Measurements from ENCODE around the gene YPEL2.
"Not testable (repeated sequence)": the region's sequence is repeated elsewhere in the genome, so short reads cannot be mapped to it uniquely, and the experiment has no call there.

Gene YPEL2

DNA sequence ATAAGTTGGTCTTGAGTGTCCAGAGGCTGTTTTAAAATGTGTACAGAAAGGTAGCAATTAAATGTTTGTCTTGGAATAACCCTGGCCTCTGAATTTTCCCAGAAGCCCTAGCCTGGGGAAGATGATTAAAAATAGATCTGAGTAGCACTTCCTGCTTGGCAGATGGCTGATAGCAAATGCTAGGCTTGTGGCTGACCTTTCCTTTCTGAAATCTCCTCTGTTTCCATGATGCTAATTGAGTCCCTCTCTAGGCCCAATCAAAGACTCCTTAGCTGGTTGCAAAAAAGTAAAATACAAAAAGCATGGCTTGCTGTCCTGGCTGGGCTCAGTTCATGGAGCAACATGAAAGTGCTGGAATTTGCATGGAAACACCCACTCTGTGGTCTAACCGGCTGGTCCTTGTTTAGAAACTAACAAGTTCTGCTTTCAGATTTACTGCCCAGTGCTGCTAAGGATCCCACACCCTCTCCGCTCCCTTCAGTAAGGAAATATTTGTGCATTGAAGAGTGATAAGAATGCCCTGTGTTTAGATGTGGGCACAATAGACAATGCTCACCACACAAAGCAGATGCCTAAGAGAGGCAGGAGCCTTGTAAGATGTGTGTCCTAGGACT is 40.8 kb downstream of the YPEL2 start:
- DNase-seq (ENCODE audit: insufficient read length, low spot score): no peak
- peak; percentile 71 for FAIRE-seq

DNA sequence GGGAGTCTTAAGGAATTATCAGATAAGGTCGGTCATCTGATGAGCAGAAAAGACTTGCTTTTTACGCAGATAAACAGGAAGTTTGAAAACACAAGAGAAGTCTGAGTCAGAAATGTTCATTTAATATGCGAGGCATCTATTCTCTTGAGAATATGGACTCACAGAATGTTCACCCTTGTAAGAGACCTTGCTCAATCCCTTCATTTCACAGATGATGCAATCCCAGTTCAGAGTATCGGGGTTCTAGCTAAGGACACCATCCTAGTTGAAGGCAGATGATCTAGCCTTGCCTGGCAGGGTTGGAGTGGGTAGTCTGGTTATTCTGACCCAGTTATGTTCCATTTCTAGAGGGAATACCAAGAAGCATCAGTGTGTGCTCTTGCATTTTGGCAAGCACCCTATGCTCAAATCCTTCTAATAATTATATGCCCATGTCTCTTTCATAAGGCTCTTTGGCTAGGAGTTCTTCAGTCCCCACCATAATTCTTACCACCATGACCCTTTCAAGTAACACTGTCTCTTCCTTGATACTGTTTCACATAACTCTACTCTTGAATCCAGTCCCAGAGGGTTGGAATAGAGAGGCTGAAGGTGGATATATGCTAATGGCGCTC is 42.5 kb downstream of the YPEL2 start:
- DNase-seq (ENCODE audit: insufficient read length, low spot score): peak; percentile 39
- FAIRE-seq: no peak

DNA sequence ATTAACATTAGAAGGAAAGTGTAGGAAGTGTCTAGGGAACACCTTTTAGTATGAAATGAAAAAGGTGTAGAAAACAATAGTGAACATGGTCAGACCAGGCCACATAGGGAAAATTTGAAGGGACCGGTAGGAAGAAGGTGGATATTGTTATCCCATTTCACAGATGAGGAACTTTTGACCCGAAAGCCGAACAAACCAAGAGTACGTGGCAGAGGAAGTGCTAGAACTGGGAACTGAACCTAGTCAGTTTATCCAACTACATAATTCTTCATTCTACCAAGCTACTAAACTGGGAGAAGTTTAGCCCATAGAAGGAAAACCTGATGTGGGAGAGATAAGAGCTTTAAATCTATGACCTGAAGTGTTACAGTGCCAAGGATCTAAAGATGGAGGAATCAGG is 43.2 kb downstream of the YPEL2 start:
- FAIRE-seq (no peak), DNase-seq (ENCODE audit: insufficient read length, low spot score) (no peak)

DNA sequence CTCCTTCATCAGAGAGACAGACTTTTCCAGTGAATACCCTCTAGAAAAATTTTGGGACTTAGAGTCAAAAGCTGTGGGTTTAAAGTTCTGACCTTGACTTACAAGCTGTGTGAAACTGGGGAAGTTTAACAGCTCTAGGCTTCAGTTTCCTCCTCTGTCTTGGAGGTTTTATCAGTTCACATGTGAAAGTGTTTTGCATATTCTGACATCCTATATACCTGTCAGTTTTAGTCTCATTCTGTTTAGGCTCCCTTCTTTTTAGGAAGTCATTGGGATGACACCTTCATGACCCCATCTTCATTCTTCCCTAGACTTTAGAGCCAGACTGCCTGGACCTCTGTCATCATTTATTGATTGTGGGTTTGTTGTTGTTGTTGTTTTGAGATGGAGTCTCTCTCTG is 44.4 kb downstream of the YPEL2 start:
- FAIRE-seq: no peak

DNA sequence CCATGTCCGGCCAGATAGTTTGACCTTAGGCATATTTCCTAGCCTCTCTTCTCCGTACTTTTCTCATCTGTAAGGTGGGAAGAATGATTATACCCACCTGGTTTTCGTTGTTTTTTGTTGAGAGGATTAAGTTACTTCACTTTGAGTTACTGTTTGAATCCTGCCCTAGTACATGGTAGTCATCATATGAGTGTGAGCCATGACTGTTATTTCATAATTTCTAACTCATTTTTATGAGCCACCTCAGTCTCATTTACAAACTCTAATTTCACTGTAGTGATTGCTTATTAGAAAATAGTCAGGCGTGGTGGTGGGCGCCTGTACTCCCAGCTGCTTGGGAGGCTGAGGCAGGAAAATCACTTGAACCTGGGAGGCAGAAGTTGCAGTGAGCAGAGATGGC is 45.1 kb downstream of the YPEL2 start:
- FAIRE-seq: no peak
- no peak for DNase-seq (ENCODE audit: insufficient read length, low spot score)

More for the DNA sequence above, 44.4 kb downstream of the YPEL2 start:
- DNase-seq (ENCODE audit: insufficient read length, low spot score): no peak

DNA sequence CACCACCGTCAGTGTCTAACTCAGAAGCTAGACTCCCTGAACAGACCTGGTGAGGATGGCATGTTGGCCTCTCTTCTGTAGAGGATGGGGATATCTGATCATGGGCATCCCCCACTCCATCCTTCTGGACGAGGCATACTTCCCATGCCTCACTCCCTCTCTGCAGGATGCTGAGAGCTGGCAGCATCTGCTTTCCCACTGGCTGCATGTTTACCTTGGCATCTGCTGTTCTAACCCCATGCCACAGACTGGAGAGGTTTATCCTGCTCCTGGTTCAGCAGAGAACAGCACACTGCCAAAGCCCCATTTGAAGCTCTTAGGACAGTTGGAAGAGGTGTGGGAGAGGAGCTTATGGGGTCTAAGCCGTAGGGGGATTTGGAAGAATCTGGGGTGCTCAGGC is 46.0 kb downstream of the YPEL2 start:
- FAIRE-seq (no peak), DNase-seq (ENCODE audit: insufficient read length, low spot score) (no peak)

DNA sequence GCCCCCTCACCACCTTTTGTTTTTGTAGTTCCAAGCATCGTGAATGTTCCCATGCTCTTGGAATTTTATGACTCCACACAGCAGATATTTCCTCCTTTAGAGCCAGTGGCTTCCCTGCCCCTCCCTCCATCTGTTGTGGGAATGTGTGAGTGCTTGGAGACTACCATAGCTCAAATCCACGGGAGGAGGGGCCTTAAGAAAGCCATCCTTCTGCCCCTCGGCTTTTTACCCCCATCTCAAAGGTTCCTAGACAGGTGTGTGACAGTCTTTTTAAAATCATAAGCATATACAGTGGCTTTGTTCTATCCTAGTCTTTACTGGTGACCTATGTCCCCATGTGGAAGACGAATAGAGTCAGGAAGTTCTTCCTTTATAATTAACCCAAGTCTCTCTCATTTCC is 47.2 kb downstream of the YPEL2 start:
- DNase-seq (ENCODE audit: insufficient read length, low spot score) (peak; percentile 89), FAIRE-seq (peak; percentile 85)

DNA sequence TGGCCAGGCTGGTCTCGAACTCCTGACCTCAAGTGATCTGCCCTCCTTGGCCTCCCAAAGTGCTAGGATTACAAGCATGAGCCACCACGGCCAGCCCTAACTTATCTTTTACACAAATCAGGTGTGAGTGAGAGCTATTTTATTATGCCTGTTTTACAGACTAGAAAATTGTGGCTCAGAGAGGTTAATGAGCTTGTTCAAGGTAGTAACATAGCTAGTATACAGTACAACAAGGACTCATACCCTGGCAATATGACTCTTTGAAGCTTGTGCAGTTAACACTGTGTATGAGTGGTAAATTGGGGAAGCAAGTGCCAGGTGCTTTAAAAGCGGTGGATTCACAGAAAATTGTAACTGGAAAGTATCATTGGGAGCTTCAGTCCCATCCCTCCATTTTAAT is 49.0 kb downstream of the YPEL2 start:
- no peak for FAIRE-seq
- no peak for DNase-seq (ENCODE audit: insufficient read length, low spot score)

DNA sequence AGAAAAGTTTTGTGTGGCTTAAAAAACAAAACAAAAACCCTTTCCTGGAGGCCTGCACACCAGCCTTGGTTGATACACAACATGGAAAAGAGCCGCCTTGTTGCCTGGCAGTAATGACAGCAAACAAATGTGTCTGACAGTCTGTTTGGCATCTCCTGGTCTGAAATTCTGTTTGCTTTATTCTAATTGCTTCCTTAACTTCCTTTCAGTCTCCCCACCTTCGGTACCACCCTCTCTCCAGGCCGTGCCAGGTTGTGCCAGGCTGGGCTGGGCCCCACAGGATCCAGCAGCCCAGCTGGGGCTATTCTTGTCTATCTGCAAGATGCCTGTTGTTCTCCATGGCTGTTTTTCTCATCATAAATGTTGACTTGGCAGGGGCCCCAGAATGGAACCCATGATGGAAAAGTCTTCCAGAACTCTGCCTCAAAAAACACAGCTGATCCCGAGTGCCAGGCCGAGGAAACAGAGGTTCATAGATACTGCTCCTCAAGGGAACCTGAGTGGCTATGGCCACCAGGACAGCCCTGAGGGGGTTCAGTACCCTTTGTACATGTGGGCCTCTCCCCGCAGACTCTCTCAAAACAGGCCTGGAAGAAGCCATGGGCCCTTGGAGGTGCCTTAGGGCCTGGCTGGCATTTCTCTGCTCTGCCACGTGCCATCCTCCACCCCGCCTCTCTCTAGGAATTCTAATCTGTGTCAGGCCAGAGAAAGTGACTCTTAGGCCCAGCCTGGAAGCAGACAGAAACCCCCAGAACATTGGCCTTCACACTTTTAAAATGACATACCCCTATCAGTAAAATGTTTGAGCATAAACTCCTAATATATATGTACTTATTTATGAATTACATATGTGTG is 50.5 kb downstream of the YPEL2 start:
- DNase-seq (ENCODE audit: insufficient read length, low spot score): no peak
- no peak for FAIRE-seq

DNA sequence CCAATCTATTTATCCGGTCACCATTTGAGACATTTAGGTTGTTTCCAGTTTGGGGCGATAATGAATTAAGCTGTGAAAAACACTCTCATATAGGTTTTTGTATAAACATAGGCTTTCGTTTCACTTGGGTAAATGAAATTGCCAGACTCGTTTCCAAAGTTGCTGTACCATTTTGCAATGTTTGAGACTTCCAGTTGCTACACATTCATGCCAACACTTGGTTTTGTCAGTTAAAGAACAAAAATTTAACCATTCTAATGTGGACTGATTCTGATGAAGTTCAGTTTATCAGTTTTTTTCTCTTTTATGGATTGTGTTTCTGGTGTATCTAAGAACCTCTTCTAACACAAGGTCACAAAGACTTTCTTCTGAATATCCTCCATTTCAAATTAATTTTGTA is 52.4 kb downstream of the YPEL2 start:
- FAIRE-seq (peak; percentile 9), DNase-seq (ENCODE audit: insufficient read length, low spot score) (no peak)

DNA sequence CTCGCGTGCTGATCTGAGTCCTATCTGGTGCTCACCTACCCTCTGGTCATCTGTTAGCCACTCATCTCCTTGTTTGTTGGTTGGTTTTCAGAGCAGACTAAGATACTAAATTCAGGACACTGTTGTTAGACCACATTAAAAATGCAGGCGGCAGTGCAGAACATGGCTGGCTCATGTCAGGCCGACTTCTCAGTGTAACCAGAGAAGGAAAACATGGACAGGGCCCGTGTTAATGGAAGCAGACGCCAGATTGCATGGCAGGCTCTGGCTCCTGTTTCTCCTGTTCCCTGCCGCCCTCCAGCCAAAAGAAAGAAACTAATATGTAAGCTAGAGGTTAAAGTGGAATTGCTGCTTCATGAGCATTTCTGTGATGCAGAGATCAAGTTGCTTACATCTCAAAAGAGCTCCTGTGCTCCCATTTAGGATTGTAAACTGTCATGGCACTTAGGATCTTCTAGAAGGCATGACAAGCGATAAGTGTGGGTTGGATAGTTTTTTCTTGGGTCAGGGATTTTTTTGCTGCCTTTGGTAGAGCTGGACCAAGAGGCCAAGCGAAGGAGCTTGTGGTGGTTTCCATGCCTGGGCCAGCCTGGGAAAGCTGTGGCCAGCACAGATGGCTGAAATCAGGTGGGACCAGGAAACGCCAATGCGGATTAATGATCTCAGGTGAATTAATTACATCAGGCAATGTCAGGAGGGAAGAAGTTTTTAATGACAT is 56.1 kb downstream of the YPEL2 start:
- no peak for FAIRE-seq
- DNase-seq (ENCODE audit: insufficient read length, low spot score): no peak

DNA sequence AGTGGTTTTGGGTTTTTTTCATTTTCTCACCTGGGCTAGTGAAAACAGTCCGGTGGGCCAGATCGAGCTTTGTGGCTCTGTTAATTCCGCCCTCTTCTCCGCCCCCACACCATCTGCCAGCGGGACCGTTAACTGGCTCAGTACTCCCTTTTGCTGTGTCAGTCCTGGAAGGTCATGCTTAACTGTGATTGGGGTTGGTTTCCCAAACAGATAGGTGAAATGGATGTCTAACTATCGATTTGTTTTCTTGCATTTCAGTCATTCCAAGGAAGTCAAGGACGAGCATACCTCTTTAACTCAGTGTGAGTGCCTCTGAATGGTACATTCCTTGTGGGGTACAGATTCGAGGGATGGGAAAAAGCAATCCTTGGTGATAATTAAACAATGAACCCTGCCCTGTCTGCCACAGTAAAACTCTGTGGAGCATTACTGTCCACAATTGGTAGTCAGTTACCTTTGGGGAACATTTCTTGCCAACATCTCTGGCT is 56.7 kb downstream of the YPEL2 start:
- no peak for DNase-seq (ENCODE audit: insufficient read length, low spot score)
- FAIRE-seq: peak; percentile 66

DNA sequence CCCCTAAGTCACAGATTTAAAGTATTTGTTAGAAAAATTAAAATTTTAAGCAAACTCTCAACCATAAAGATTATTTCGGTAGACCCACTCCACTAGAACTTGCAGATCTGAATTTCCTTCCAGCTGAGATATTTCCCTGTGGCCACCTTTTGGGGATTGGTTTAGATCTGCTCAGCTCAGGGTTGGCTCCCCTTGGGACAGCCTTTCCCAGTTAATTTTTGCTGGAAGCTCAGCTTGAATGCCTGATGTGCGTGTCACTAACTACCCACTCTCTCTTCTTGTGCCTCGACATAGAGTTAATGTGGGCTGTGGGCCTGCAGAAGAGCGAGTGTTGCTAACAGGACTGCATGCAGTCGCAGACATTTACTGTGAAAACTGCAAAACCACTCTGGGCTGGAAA is 57.6 kb downstream of the YPEL2 start:
- FAIRE-seq (no peak), DNase-seq (ENCODE audit: insufficient read length, low spot score) (no peak)

DNA sequence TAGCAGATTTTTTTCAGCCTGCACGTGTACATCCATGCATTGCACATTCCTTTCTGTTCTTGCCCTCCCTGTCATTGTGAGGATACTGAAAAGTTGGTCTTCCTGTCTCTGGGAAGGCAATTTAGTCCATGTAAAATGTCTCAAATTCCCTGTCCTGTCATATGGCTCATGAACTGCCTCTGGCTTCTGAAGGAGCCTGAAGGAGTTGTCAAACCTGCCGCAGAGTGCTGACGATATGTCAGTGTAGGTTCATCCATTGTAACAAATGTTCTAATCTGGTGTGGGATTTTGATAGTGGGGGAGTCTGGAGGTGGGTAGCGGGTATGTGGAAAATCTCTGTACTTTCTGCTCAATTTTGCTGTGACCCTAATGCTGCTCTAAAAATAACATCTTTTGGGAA is 59.6 kb downstream of the YPEL2 start:
- DNase-seq (ENCODE audit: insufficient read length, low spot score) (no peak), FAIRE-seq (no peak)

DNA sequence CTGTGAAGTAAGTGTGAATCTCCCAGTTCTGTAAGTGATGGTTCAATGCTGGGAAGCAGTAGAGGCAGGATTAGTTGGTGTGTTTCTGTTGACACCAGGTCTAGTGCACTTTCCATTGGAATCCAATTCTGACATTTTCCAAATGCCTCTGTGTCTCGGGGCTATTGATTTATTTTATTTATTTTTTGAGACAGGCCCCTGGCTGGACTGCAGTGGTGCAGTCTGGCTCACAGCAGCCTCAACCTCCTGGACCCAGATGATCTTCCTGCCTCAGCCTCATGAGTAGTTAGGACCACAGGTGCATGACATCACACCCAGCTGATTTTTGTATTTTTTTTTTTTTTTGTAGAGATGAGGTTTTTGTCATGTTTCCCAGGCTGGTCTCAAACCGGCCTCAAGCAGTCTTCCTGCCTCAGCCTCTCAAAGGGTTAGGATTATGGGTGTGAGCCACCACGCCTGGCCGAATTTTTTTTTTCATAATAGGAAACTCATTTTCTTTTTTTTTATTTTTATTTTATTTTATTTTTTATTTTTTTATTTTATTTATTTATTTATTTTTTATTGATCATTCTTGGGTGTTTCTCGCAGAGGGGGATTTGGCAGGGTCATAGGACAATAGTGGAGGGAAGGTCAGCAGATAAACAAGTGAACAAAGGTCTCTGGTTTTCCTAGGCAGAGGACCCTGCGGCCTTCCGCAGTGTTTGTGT is 61.7 kb downstream of the YPEL2 start:
- DNase-seq (ENCODE audit: insufficient read length, low spot score) (no peak), FAIRE-seq (no peak)

DNA sequence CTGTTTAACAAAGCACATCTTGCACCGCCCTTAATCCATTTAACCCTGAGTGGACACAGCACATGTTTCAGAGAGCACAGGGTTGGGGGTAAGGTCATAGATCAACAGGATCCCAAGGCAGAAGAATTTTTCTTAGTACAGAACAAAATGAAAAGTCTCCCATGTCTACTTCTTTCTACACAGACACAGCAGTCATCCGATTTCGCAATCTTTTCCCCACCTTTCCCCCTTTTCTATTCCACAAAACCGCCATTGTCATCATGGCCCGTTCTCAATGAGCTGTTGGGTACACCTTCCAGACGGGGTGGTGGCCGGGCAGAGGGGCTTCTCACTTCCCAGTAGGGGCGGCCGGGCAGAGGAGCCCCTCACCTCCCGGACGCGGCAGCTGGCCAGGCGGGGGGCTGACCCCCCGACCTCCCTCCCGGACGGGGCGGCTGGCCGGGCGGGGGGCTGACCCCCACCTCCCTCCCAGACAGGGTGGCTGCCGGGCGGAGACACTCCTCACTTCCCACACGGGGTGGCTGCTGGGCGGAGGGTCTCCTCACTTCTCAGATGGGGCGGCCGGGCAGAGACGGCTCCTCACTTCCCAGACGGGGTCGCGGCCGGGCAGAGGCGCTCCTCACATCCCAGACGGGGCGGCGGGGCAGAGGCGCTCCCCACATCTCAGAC is 62.4 kb downstream of the YPEL2 start:
- not testable (repeated sequence) for FAIRE-seq

DNA sequence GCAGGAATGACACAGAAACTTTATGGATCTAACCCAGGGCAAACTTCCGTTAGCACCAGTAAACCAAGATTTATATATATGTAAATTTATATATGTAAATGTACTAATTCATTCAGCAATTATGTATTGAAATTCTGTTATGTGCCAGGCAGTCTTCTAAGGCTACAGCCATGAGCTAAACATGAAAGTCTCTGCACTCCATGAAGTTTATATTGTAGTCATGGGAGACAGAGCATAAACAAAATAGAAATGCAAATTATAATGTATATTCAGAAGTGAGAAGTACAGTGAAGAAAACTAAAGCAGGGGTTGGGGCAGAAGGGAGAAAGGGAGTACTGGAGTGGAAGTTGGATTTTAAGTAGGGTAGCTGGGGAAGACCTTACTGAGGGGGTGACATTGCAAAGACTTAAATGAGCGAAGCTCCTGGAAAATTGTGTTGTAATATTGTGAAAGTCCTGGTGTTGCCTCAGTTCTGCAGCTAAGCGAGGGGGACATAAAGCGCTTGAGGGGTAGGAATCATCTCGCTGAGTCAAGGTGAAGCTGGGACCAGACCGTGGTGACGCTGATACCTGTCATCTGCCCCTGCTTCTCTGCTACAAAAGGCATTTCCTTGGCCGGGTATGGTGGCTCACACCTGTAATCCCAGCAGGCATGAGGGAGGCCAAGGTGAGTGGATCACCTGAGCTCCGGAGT is 64.8 kb downstream of the YPEL2 start:
- DNase-seq (ENCODE audit: insufficient read length, low spot score) (no peak), FAIRE-seq (no peak)

More for the DNA sequence above, 62.4 kb downstream of the YPEL2 start:
- not testable (repeated sequence) for DNase-seq (ENCODE audit: insufficient read length, low spot score)

DNA sequence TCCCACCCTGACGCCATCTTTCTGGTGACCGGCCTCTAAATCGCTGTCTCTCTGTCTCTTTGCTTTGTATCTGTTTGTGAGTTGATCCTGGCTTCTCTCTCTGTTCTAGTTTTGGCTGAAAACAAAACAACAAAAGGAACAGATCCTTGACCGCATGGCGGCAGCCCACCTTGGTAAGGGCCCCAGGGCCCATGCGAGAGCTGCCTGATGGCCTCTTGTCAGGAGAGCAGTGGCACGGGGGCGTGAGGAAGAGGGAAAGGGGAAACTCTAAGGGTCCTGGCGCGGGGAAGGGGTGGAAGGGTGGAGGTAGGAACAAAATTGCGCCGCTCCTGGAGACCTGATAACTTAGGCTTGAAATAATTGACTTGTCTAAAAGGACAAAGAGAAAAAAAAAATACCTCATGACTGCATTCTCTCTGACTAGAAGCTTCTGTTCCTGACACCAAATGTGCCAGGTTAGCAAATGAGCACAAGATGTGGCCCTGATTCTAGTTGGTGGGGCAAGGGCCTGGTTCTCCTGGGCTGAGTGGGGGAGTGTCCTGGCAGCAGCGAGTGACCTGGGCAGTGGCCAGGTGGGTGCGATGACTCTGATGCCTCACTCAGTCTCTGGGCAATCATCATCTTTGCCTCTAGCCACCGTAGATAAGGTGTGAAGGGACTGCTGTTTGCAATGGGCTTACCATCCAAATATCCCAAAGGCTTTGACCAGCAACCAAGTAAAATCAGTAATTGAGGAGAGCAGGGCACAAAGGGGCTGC is 66.0 kb downstream of the YPEL2 start:
- no peak for DNase-seq (ENCODE audit: insufficient read length, low spot score)
- FAIRE-seq: no peak

DNA sequence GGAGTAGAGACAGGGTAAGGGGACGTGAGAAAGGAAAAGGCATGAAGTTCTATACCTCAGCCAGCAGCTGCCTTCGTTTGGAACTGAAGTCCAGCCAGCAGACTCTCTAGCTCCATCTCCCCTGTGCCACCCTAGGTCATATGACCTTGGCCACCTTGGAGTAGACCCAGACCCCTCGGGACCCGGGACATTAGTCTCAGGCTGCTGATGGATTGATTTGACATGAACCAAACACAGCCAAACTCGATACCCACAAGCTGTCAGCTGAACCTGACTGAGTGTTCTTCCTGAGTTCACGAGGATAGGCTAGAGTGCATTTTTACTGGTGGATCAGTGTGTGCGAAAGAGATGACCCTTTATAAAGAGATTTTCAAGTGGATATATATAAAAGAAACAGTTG is 68.5 kb downstream of the YPEL2 start:
- no peak for DNase-seq (ENCODE audit: insufficient read length, low spot score)
- no peak for FAIRE-seq
